Peyer's patch (tissue), 4 donors: ENCODE data around the gene CEP68.

Experiments used
- POLR2A ChIP-seq, 2 donors: fragments of 450-650 bp; IDR thresholded peaks; one replicate each; pipeline ENCODE4 v1.5.1; 2017; ENCODE audit warnings: antibody characterized with exemption in 2 of 2, mild to moderate bottlenecking in 2 of 2, moderate library complexity in 2 of 2
- TF ChIP-seq, protein P1 (sequence below), 6 experiments: fragments of 450-650 bp in 4 of 6; fragments of 200-600 bp in 2 of 6; sonication (generic) in 1 of 6; IDR thresholded peaks; one replicate each; pipeline ENCODE4 v1.5.1; 2017 to 2019; ENCODE audit warnings: antibody characterized with exemption in 6 of 6, mild to moderate bottlenecking in 3 of 6, moderate library complexity in 1 of 6

DNA sequence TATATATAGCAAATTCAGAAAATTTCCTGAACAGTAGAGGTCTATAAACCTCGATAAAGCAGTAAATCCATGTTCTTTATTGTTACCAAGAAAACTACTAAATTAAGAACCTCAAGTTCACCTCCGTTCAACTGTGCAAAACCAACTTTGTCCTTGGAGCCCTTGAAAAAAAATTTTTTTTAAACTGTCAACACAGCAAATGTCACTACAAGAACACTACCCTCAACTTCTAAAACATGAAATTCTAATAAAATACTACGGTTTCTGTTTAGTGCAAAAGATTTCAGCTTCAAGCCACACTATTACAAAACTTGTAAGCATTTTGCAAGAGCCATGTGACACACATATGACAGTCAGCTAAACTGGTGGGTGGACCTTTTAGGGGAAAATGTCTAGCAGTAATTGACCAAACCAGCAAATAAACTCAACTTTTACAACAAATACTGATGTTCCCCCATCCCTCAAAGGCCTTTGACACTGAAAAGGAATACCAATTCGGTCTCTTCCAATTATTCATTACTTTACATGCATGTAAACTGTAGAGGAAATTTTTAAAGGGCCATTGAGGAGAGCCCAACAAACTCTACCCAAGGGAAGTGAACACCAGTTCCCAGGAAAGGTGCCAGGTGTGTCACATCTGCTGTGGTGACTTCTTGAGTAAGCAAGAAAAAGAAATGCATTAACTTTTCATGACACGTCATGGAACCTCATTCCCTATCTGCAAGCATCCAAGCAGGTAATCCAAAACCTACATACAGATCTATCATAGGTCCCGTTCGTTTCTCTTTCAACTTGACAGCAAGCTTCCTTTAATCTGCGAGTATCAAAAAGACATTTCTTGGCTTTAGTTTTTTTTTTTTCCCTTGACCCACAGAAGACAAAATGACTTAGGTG is 72.3 kb downstream of the CEP68 start:
- TF ChIP-seq, protein P1, sequence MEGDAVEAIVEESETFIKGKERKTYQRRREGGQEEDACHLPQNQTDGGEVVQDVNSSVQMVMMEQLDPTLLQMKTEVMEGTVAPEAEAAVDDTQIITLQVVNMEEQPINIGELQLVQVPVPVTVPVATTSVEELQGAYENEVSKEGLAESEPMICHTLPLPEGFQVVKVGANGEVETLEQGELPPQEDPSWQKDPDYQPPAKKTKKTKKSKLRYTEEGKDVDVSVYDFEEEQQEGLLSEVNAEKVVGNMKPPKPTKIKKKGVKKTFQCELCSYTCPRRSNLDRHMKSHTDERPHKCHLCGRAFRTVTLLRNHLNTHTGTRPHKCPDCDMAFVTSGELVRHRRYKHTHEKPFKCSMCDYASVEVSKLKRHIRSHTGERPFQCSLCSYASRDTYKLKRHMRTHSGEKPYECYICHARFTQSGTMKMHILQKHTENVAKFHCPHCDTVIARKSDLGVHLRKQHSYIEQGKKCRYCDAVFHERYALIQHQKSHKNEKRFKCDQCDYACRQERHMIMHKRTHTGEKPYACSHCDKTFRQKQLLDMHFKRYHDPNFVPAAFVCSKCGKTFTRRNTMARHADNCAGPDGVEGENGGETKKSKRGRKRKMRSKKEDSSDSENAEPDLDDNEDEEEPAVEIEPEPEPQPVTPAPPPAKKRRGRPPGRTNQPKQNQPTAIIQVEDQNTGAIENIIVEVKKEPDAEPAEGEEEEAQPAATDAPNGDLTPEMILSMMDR (IDR thresholded peaks at IDR 0.05), result no peak
- TF ChIP-seq POLR2A (IDR thresholded peaks at IDR 0.05), result no peak
